Measurements from ENCODE around the gene KRT79.

DNA sequence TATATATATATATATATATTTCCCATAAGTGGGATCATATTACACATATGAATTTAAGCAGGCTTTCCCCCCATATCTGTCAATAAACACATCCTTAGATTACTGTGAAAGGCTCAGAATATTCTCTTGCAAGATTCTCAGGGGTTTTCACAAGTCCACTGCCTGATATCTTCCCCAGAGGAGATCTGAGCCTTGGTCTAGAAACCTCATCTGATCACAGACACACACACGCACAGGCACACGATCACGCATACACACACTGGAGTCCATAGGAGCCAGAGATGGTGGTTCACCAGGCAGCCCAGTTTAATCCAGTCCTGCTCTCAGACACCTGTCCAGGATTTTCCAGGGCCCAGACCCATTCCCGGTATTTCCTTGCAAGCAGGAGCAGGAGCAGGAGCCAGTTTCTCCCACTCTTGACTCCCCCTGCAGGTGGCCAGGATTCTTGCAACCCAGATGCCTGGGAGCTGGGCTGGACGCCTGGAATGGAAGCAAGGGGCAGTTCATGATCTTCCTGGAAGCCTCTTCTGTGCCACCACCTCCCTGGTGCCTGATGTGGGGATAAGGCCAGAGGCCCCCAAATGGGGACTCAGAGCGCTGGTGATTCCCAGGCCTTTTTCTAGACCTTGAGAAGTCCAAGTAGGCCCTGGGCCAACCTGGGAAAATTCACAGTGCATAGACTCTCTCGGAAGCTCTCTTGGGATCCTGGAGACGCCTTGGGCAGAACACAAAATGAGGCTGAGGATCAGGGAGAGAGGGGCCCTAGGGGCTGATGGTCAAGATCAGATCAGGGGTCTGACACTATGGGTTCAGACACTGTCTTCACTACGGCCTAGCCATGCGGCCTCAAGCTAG lies 31.2 kb upstream of the KRT79 start:
- TF ChIP-seq, protein P1, sequence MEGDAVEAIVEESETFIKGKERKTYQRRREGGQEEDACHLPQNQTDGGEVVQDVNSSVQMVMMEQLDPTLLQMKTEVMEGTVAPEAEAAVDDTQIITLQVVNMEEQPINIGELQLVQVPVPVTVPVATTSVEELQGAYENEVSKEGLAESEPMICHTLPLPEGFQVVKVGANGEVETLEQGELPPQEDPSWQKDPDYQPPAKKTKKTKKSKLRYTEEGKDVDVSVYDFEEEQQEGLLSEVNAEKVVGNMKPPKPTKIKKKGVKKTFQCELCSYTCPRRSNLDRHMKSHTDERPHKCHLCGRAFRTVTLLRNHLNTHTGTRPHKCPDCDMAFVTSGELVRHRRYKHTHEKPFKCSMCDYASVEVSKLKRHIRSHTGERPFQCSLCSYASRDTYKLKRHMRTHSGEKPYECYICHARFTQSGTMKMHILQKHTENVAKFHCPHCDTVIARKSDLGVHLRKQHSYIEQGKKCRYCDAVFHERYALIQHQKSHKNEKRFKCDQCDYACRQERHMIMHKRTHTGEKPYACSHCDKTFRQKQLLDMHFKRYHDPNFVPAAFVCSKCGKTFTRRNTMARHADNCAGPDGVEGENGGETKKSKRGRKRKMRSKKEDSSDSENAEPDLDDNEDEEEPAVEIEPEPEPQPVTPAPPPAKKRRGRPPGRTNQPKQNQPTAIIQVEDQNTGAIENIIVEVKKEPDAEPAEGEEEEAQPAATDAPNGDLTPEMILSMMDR (IDR thresholded peaks at IDR 0.05), result peak; percentile 45 to 73 (median 70)
- no peak for TF ChIP-seq POLR2A (IDR thresholded peaks at IDR 0.05)

Measured in testis (tissue), 2 donors.